Right lobe of liver (tissue), 6 donors: Measurements from ENCODE around the gene CDR2. TPM values are rescaled to one million over a fixed set of nuclear protein-coding genes. Genes with fewer than 3 reads are reported as not detected.

Source experiments
- ATAC-seq, 4 donors: fragments of 200-7000 bp; cut with Tn5 transposase; one replicate each; pipeline ENCODE4 v1.9.1; 2020; ENCODE audit warnings: mild to moderate bottlenecking in 4 of 4, moderate library complexity in 4 of 4
- DNase-seq, 3 donors: peaks; one replicate each; pipeline ENCODE4 v3.0.0-alpha.2; 2020
- H3K27ac ChIP-seq, 3 donors: fragments of 200-600 bp; one replicate each; pipeline ENCODE4 v1.8.0; 2022
- H3K27me3 ChIP-seq, 2 donors: fragments of 200-600 bp; one replicate each; pipeline ENCODE4 v1.8.0; 2022
- H3K36me3 ChIP-seq, 4 donors: fragments of 200-600 bp; sonication (generic) in 1 of 4; one replicate each; pipeline versions ENCODE4 v1.5.1 to v1.8.0; 2017 to 2022; ENCODE audit warnings: control low read depth in 1 of 4
- H3K4me1 ChIP-seq, 4 donors: fragments of 200-600 bp; sonication (generic) in 1 of 4; one replicate each; pipeline versions ENCODE4 v1.5.1 to v1.8.0; 2017 to 2022; ENCODE audit warnings: control low read depth in 1 of 4
- H3K4me3 ChIP-seq, 3 donors: fragments of 200-600 bp; one replicate each; pipeline ENCODE4 v1.8.0; 2022
- H3K9me3 ChIP-seq, 4 donors: fragments of 200-600 bp; sonication (generic) in 1 of 4; one replicate each; pipeline versions ENCODE4 v1.5.1 to v1.8.0; 2017 to 2022; ENCODE audit warnings: control low read depth in 1 of 4
- CTCF ChIP-seq, 4 donors: fragments of 200-600 bp in 3 of 4; fragments of 450-650 bp in 1 of 4; IDR thresholded peaks; one replicate each; pipeline versions ENCODE4 v1.5.1 to v1.8.0; 2016 to 2022; ENCODE audit warnings: antibody characterized with exemption in 4 of 4, mild to moderate bottlenecking in 2 of 4
- POLR2A ChIP-seq: fragments of 450-650 bp; IDR thresholded peaks from one replicate; pipeline ENCODE4 v1.6.1; 2017; ENCODE audit warnings: antibody characterized with exemption, mild to moderate bottlenecking
- WGBS: methylation state at CpG from one replicate; pipeline ENCODE4 v1.1.6; 2018; ENCODE audit warnings: low coverage, low lambda C conversion rate; ENCODE audit not compliant: insufficient coverage; ENCODE audit errors: missing lambda C conversion rate; 5-methylcytosine and 5-hydroxymethylcytosine counted together
- intact Hi-C, 2 donors: fragments of 100-400 bp; cut with DNase I; formaldehyde crosslinking; loops; one replicate each; pipeline versions ENCODE4 v1.11.2 to v1.14.1; 2022
- total RNA-seq, 6 experiments: library from RNA; depleted of rRNA in 2 of 6; stranded (reverse); fragments of >200 nt in 2 of 6; fragmentation: NEBNext Ultra II Directional in 3 of 6; extraction: Animal tissue kit (Norgen Biotek cat#: 25700) in 3 of 6; gene quantifications; one replicate each; pipeline versions ENCODE4 v1.1.0 to v1.2.4, GENCODE V29; 2016 to 2023
- donor health status: DM: no; HTN: yes; CAD: no.
- donor health status: DM: no; HTN: no; CAD: no.
- donor health status: DM: no; HTN: no; CAD: no.
- donor health status: DM: no; HTN: yes; CAD: no.
- donor health status: DM: no; HTN: yes; CAD: no.

CDR2 gene
- total RNA-seq, 6 experiments from 2014 or later: 8.2 to 16.8 (median 14.2) TPM

GRCh38 chr16:22356930-22357634 is 17.3 kb downstream of the CDR2 start:
- Histone ChIP-seq H3K27me3 (no peaks in the 10 kb centered on the region), H3K36me3 (no peaks in the 10 kb centered on the region), H3K27ac (no peak overlapping the region), H3K4me3 (no peak overlapping the region), H3K9me3 (no peaks in the 10 kb centered on the region), H3K4me1 (peaks cover 0 to 35% (median 13%) of the 10 kb centered on the region in 4 donors)
- ATAC-seq (no peak), DNase-seq (no peak)
- intact Hi-C loops: no loop called here
- 76% methylated on average over 5 of the region's 7 CpGs for WGBS
- TF ChIP-seq POLR2A (no peak), CTCF (IDR thresholded peaks at IDR 0.05) (no peak)

- intact Hi-C loops: no loop called here
- no peaks in the 10 kb centered on the region for H3K9me3 ChIP-seq
- peaks cover 0 to 35% (median 13%) of the 10 kb centered on the region in 4 donors for H3K4me1 ChIP-seq
- no peak for DNase-seq
- H3K36me3 ChIP-seq: no peaks in the 10 kb centered on the region
- no peak for TF ChIP-seq POLR2A
- TF ChIP-seq CTCF (IDR thresholded peaks at IDR 0.05): no peak
- no peak overlapping the region for H3K27ac ChIP-seq
- H3K27me3 ChIP-seq: no peaks in the 10 kb centered on the region
- ATAC-seq: no peak
- H3K4me3 ChIP-seq: no peak overlapping the region
These were observed 18.9 kb downstream of the CDR2 start for GRCh38 chr16:22355487-22355908.

GRCh38 chr16:22353933-22354541 is 20.4 kb downstream of the CDR2 start:
- no peak overlapping the region for H3K4me3 ChIP-seq
- DNase-seq: peak in 1 of 3 donors; percentile 78
- TF ChIP-seq POLR2A (no peak), CTCF (IDR thresholded peaks at IDR 0.05) (no peak)
- H3K4me1 ChIP-seq: peaks cover 0 to 24% (median 9%) of the 10 kb centered on the region in 4 donors
- peaks cover 0 to 7% (median 3%) of the 10 kb centered on the region in 4 donors for H3K36me3 ChIP-seq
- H3K9me3 ChIP-seq: no peaks in the 10 kb centered on the region
- intact Hi-C loops: no loop called here
- 20% methylated on average over 5 of the region's 5 CpGs for WGBS
- H3K27me3 ChIP-seq: no peaks in the 10 kb centered on the region
- peak; percentile 84 to 93 (median 90) for ATAC-seq
- peak overlapping the region; percentile 61 to 82 (median 78) for H3K27ac ChIP-seq

DNA sequence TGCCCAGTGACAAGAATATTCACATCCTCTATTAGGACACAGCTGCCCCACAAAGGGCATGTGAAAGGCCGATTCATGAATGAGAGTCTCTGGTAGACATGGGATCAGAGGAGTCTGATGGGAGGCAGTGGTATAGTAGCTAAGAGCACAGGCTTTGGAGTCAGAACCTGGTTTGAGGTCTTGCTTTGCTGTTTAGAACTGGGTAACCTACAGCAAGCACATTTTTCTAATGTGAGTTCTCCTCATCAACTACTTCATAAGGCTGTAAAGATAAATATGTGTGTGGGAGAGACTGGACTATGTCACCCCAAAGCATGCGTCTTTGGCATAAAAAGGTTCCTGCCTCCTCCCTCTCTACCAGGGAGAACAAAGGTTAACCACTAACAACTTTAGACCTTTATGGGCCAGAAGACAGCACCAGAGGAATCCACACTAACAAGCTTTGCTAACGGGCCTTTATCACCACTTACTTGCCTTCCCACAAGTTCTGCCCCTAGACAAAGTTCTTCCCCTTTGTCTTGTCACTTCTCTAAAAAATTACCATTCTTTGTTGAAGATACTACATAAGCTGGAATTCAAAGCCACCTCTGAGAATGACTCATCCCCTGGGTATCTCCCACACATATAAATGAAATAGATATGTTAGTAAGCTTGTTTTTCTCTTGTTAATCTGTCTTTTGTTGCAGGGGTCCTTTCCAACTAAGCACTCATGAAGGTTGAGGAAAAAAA is 21.1 kb downstream of the CDR2 start:
- TF ChIP-seq POLR2A (no peak), CTCF (IDR thresholded peaks at IDR 0.05) (no peak)
- ATAC-seq (peak; percentile 64 to 82 (median 76)), DNase-seq (no peak)
- H3K4me1 ChIP-seq: peaks cover 0 to 22% (median 9%) of the 10 kb centered on the region in 4 donors
- WGBS: 11% methylated on average over 3 of the region's 3 CpGs
- intact Hi-C loops: no loop called here
- no peaks in the 10 kb centered on the region for H3K9me3 ChIP-seq
- H3K4me3 ChIP-seq: no peak overlapping the region
- H3K27ac ChIP-seq: peak overlapping the region; percentile 61 to 82 (median 78)
- no peaks in the 10 kb centered on the region for H3K27me3 ChIP-seq
- peaks cover 0 to 13% (median 7%) of the 10 kb centered on the region in 4 donors for H3K36me3 ChIP-seq
